ENCODE results near the gene FNBP1L.

GRCh38 chr1:93526431-93526830 lies 78.5 kb downstream of the FNBP1L start:
- TF ChIP-seq CTCF (optimal IDR thresholded peaks at IDR 0.05 in 1 of 3, IDR thresholded peaks at IDR 0.05 in 1 of 3, conservative IDR thresholded peaks at IDR 0.05 in 1 of 3; ENCODE audit: extremely low read depth in 1 of 3, insufficient read depth in 2 of 3, low read length in 3 of 3) (no peak), EZH2 (IDR thresholded peaks at IDR 0.05; ENCODE audit: low read length) (no peak)
